ENCODE data around the gene DLG2.
"Not testable (repeated sequence)": the region's sequence is repeated elsewhere in the genome, so short reads cannot be mapped to it uniquely, and the experiment has no call there.

DLG2 gene

GRCh38 chr11:85307366-85307765, 319.8 kb downstream of the DLG2 start:
- no peak for FAIRE-seq

- FAIRE-seq, result no peak
These were observed 325.1 kb downstream of the DLG2 start for GRCh38 chr11:85301895-85302678.

- no peak for FAIRE-seq
These were observed 327.7 kb downstream of the DLG2 start for GRCh38 chr11:85299258-85299942.

GRCh38 chr11:85295694-85296271, 331.4 kb downstream of the DLG2 start:
- FAIRE-seq, result no peak

- no peak for FAIRE-seq
These were observed 345.6 kb downstream of the DLG2 start for GRCh38 chr11:85281550-85281949.

GRCh38 chr11:85279267-85279666, 347.9 kb downstream of the DLG2 start:
- FAIRE-seq, result no peak

GRCh38 chr11:85277693-85278092, 349.5 kb downstream of the DLG2 start:
- no peak for FAIRE-seq

GRCh38 chr11:85276332-85276731, 350.8 kb downstream of the DLG2 start:
- FAIRE-seq, result no peak

- FAIRE-seq, result not testable (repeated sequence)
These were observed 356.8 kb downstream of the DLG2 start for GRCh38 chr11:85270315-85270714.

GRCh38 chr11:85269109-85269508, 358.0 kb downstream of the DLG2 start:
- no peak for FAIRE-seq

- FAIRE-seq, result no peak
These were observed 360.5 kb downstream of the DLG2 start for GRCh38 chr11:85266646-85267045.

GRCh38 chr11:85263328-85263727, 363.8 kb downstream of the DLG2 start:
- no peak for FAIRE-seq

GRCh38 chr11:85257837-85258236, 369.3 kb downstream of the DLG2 start:
- no peak for FAIRE-seq

- FAIRE-seq, result no peak
These were observed 370.7 kb downstream of the DLG2 start for GRCh38 chr11:85256433-85256832.

GRCh38 chr11:85249482-85249881, 377.7 kb downstream of the DLG2 start:
- no peak for FAIRE-seq

- no peak for FAIRE-seq
These were observed 379.3 kb downstream of the DLG2 start for GRCh38 chr11:85247797-85248196.

- FAIRE-seq, result no peak
These were observed 388.2 kb downstream of the DLG2 start for GRCh38 chr11:85238906-85239305.

- FAIRE-seq, result not testable (repeated sequence)
These were observed 389.1 kb downstream of the DLG2 start for GRCh38 chr11:85238038-85238437.

GRCh38 chr11:85236211-85236610, 390.9 kb downstream of the DLG2 start:
- no peak for FAIRE-seq

- FAIRE-seq, result no peak
These were observed 394.6 kb downstream of the DLG2 start for GRCh38 chr11:85232559-85232958.

- no peak for FAIRE-seq
These were observed 395.6 kb downstream of the DLG2 start for GRCh38 chr11:85231588-85231987.

GRCh38 chr11:85229723-85230122, 397.4 kb downstream of the DLG2 start:
- not testable (repeated sequence) for FAIRE-seq

GRCh38 chr11:85196968-85197367, 430.2 kb downstream of the DLG2 start:
- no peak for FAIRE-seq

GRCh38 chr11:85195934-85196333, 431.2 kb downstream of the DLG2 start:
- FAIRE-seq, result no peak

Measured in endometrium (tissue), 2 donors.